NCI-H774 (cell line): Measurements from ENCODE around the gene SCAMP5.

ENCODE experiments used
- DNase-seq: peaks from one replicate; lab custom pipeline; 2025; lab: John Stamatoyannopoulos, UW

Gene SCAMP5

GRCh38 chr15:74995182-74995778 is at the start of gene SCAMP5:
TSS of gene SCAMP5 (plus strand) at chr15:74995563. CDS start at chr15:75011840, 16,277 bp downstream.
- peak; percentile 91 for DNase-seq

GRCh38 chr15:74950078-74950908 is 45.1 kb upstream of the SCAMP5 start:
- DNase-seq = peak; percentile 41

GRCh38 chr15:74951006-74951405 is 44.4 kb upstream of the SCAMP5 start:
- no peak for DNase-seq

- no peak for DNase-seq
Observed at GRCh38 chr15:74954515-74954914, 40.8 kb upstream of the SCAMP5 start.

GRCh38 chr15:74955017-74955416 is 40.3 kb upstream of the SCAMP5 start:
- no peak for DNase-seq

GRCh38 chr15:74955796-74956647 is 39.3 kb upstream of the SCAMP5 start:
- DNase-seq = peak; percentile 51

- peak; percentile 79 for DNase-seq
Observed at GRCh38 chr15:74956648-74957475, 38.5 kb upstream of the SCAMP5 start, which contains the start of gene RPP25. TSS of gene RPP25 (minus strand) at chr15:74956772. CDS start at chr15:74956583, 189 bp downstream.

- no peak for DNase-seq
Observed at GRCh38 chr15:74957476-74958035, 37.8 kb upstream of the SCAMP5 start.

- peak; percentile 44 for DNase-seq
Observed at GRCh38 chr15:74958320-74958907, 36.9 kb upstream of the SCAMP5 start.

GRCh38 chr15:74958908-74959585 is 36.3 kb upstream of the SCAMP5 start:
- no peak for DNase-seq

GRCh38 chr15:74959586-74959939 is 35.8 kb upstream of the SCAMP5 start:
- DNase-seq = no peak

- DNase-seq = no peak
Observed at GRCh38 chr15:74960286-74960685, 35.1 kb upstream of the SCAMP5 start.

GRCh38 chr15:74960995-74961588 is 34.3 kb upstream of the SCAMP5 start:
- DNase-seq = no peak

- no peak for DNase-seq
Observed at GRCh38 chr15:74961616-74962015, 33.7 kb upstream of the SCAMP5 start.

GRCh38 chr15:74962219-74962618 is 33.1 kb upstream of the SCAMP5 start:
- no peak for DNase-seq

- no peak for DNase-seq
Observed at GRCh38 chr15:74962671-74963070, 32.7 kb upstream of the SCAMP5 start.

- DNase-seq = no peak
Observed at GRCh38 chr15:74963213-74963612, 32.1 kb upstream of the SCAMP5 start.

GRCh38 chr15:74964794-74965193 is 30.6 kb upstream of the SCAMP5 start:
- no peak for DNase-seq

GRCh38 chr15:74967670-74968069 is 27.7 kb upstream of the SCAMP5 start:
- DNase-seq = no peak

GRCh38 chr15:74976159-74976558 is 19.2 kb upstream of the SCAMP5 start:
- no peak for DNase-seq
